ENCODE measurements around the gene NTNG2. TPM values are rescaled to one million over a fixed set of nuclear protein-coding genes. Genes with fewer than 3 reads are reported as not detected.

The NTNG2 gene
- total and polyA plus RNA-seq, 9 of the 15 experiments (the other 6 are each of a cell fraction or from before 2014, with no cell fraction given) = 0.01 to 0.11 (median 0.09) TPM; not detected in 6

DNA sequence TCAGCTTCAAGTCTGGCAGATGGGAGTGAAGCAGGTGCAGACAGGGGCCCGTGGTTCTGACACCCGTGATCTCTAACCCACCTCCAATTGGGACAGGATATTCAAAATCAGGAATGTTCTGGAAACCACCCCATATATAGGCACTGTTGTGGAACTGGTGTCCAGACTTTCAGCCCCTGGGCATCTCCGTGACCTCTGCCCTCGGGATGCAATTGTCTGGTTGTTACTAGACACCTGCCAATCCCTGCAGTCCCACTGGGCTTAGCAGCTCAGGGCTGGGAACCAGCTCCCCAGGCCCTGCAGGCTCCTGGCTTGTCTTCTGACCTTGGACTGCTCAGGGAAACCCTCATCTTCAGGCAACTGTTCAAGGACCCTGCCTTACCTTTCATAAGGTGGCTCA, 38.8 kb downstream of the NTNG2 start (continued):
- TF ChIP-seq FOXP4 (CRISPR knock-in tag; IDR thresholded peaks at IDR 0.05; ENCODE audit: borderline replicate concordance) = no peak
- no peak for TF ChIP-seq SP1 (CRISPR knock-in tag; IDR thresholded peaks at IDR 0.05)
- TF ChIP-seq NFIC (IDR thresholded peaks at IDR 0.05) = no peak
- TF ChIP-seq ADNP (tag; IDR thresholded peaks at IDR 0.05) = no peak
- TF ChIP-seq MAFF (IDR thresholded peaks at IDR 0.05; ENCODE audit: low read length) = no peak

GRCh38 chr9:132201139-132201538, 39.3 kb downstream of the NTNG2 start:
- H3K27me3 ChIP-seq (ENCODE audit: control insufficient read depth in 2 of 2, insufficient read depth in 2 of 2, low read length in 2 of 2) = peaks cover 44 to 93% of the 10 kb centered on the region in 2 experiments
- H3K4me3 ChIP-seq = no peak overlapping the region
- no TSS peak for BruUV-seq (replicated peaks)
- H2AFZ ChIP-seq (ENCODE audit: low read depth, low read length) = no peak overlapping the region
- peaks cover 0 to 10% of the 10 kb centered on the region in 2 experiments; a peak in 1 of 5 replicates for H3K4me1 ChIP-seq (replicated peaks in 1 of 2; ENCODE audit: control insufficient read depth in 2 of 2, insufficient read depth in 2 of 2, low read length in 2 of 2)
- in situ Hi-C loops (cut with MboI) (no loop called here), intact Hi-C loops (cut with micrococcal nuclease) (no loop called here)
- peaks cover 14% of the 10 kb centered on the region; the same call in 1 of the 2 replicates for H4K20me1 ChIP-seq (replicated peaks; ENCODE audit: control insufficient read depth, insufficient read depth, low read length)
- 1% methylated on average over 12 of the region's 12 CpGs for WGBS (ENCODE audit: insufficient coverage, low coverage, missing lambda C conversion rate)
- no peak overlapping the region for H3K9ac ChIP-seq (ENCODE audit: insufficient read depth in 1 of 2, low read depth in 2 of 2, low read length in 2 of 2)
- CTCF ChIA-PET (ENCODE audit: low intra/inter-chr PET ratio) = no interaction called here
- H3K36me3 ChIP-seq (ENCODE audit: control insufficient read depth, insufficient read depth, low read length) = no peaks in the 10 kb centered on the region
- no peak overlapping the region for H3K27ac ChIP-seq (ENCODE audit: extremely low read depth, low read depth, low read length)
- ATAC-seq (no peak), DNase-seq (ENCODE audit: extremely low read depth in 1 of 4, low spot score in 3 of 4) (no peak), FAIRE-seq (no peak)
- no peaks in the 10 kb centered on the region for H3K9me1 ChIP-seq (ENCODE audit: control insufficient read depth, insufficient read depth, low read length)
- POLR2A ChIA-PET = no interaction called here
- no peak overlapping the region for H3K4me2 ChIP-seq (ENCODE audit: insufficient read depth, low read length)
- H3K79me2 ChIP-seq (ENCODE audit: control insufficient read depth, insufficient read depth, low read length) = no peaks in the 10 kb centered on the region
- no peaks in the 10 kb centered on the region for H3K9me3 ChIP-seq (replicated peaks; ENCODE audit: control insufficient read depth, insufficient read depth, low read depth, low read length)
- no peak for TF ChIP-seq ZNF140 (CRISPR knock-in tag; IDR thresholded peaks at IDR 0.05)
- TF ChIP-seq, protein P1, sequence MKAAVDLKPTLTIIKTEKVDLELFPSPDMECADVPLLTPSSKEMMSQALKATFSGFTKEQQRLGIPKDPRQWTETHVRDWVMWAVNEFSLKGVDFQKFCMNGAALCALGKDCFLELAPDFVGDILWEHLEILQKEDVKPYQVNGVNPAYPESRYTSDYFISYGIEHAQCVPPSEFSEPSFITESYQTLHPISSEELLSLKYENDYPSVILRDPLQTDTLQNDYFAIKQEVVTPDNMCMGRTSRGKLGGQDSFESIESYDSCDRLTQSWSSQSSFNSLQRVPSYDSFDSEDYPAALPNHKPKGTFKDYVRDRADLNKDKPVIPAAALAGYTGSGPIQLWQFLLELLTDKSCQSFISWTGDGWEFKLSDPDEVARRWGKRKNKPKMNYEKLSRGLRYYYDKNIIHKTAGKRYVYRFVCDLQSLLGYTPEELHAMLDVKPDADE (conservative IDR thresholded peaks at IDR 0.05; ENCODE audit: control insufficient read depth, low read depth, low read length) = no peak
- no peak for TF ChIP-seq FOXK1 (CRISPR knock-in tag; IDR thresholded peaks at IDR 0.05; ENCODE audit: borderline replicate concordance)
- no peak for TF ChIP-seq FOXA1 (IDR thresholded peaks at IDR 0.05; ENCODE audit: borderline replicate concordance)
- TF ChIP-seq CHD4 (IDR thresholded peaks at IDR 0.05; ENCODE audit: insufficient read depth, insufficient replicate concordance, low read depth, low read length, poor library complexity, severe bottlenecking) = no peak
